UCSD-AML1 (cell line): ENCODE measurements around the gene VMP1.
A peak's percentile ranks its signal among the peaks of the same experiment; 100 is the strongest.
"Not testable (repeated sequence)": the region's sequence is repeated elsewhere in the genome, so short reads cannot be mapped to it uniquely, and the experiment has no call there.

Experiments used
- DNase-seq: peaks from one replicate; lab custom pipeline; 2025; ENCODE audit not compliant: unreplicated experiment; lab: John Stamatoyannopoulos, UW

Gene VMP1

GRCh38 chr17:59776577-59776976, 69.1 kb downstream of the VMP1 start:
- DNase-seq = no peak

- no peak for DNase-seq
These were observed 69.6 kb downstream of the VMP1 start for GRCh38 chr17:59777033-59777432.

- no peak for DNase-seq
These were observed 71.5 kb downstream of the VMP1 start for GRCh38 chr17:59778996-59779395.

GRCh38 chr17:59779521-59779920, 72.1 kb downstream of the VMP1 start:
- no peak for DNase-seq

GRCh38 chr17:59780548-59780947, 73.1 kb downstream of the VMP1 start:
- DNase-seq = not testable (repeated sequence)

GRCh38 chr17:59783221-59784047, 76.0 kb downstream of the VMP1 start:
- DNase-seq = no peak

- DNase-seq = no peak
These were observed 77.8 kb downstream of the VMP1 start for GRCh38 chr17:59785091-59785799.

- DNase-seq = no peak
These were observed 78.7 kb downstream of the VMP1 start for GRCh38 chr17:59786213-59786535.

- DNase-seq = peak; percentile 48
These were observed 79.3 kb downstream of the VMP1 start for GRCh38 chr17:59786536-59787319.

GRCh38 chr17:59789849-59790248, 82.4 kb downstream of the VMP1 start:
- DNase-seq = not testable (repeated sequence)

- not testable (repeated sequence) for DNase-seq
These were observed 83.0 kb downstream of the VMP1 start for GRCh38 chr17:59790418-59790817.

- no peak for DNase-seq
These were observed 83.5 kb downstream of the VMP1 start for GRCh38 chr17:59790910-59791309.

- no peak for DNase-seq
These were observed 84.4 kb downstream of the VMP1 start for GRCh38 chr17:59791603-59792457.

- not testable (repeated sequence) for DNase-seq
These were observed 85.0 kb downstream of the VMP1 start for GRCh38 chr17:59792458-59792823.

GRCh38 chr17:59793205-59793604, 85.8 kb downstream of the VMP1 start:
- no peak for DNase-seq

- no peak for DNase-seq
These were observed 88.7 kb downstream of the VMP1 start for GRCh38 chr17:59796138-59796537.

GRCh38 chr17:59796785-59797205, 89.3 kb downstream of the VMP1 start:
- no peak for DNase-seq

- DNase-seq = no peak
These were observed 90.7 kb downstream of the VMP1 start for GRCh38 chr17:59798111-59798510.

- DNase-seq = no peak
These were observed 93.1 kb downstream of the VMP1 start for GRCh38 chr17:59800530-59800942.

GRCh38 chr17:59802160-59802559, 94.7 kb downstream of the VMP1 start:
- DNase-seq = no peak
